GM13977 (cell line): ENCODE data around the gene FCHSD2.

ENCODE experiments used
- DNase-seq: peaks from one replicate; pipeline ENCODE4 v3.0.0; 2012; ENCODE audit warnings: low spot score
- CTCF ChIP-seq: IDR thresholded peaks from 2 replicates; pipeline ENCODE4 v1.5.1; 2012; ENCODE audit warnings: mild to moderate bottlenecking, control low read depth; ENCODE audit not compliant: insufficient read depth; ENCODE audit errors: extremely low read depth, missing control alignments
- in situ Hi-C: fragments of 300-500 bp; cut with MboI; formaldehyde crosslinking; loops from one replicate; pipeline ENCODE4 v1.12.0; 2022; ENCODE audit warnings: low sequenced_read_pairs, low pct_unique_long_range_greater_than_20kb, mixed read lengths, inconsistent platforms; ENCODE audit not compliant: unreplicated experiment

Gene FCHSD2

GRCh38 chr11:72899238-72899637 is 242.9 kb downstream of the FCHSD2 start:
- no peak for TF ChIP-seq CTCF
- in situ Hi-C loops: no loop called here
- no peak for DNase-seq

GRCh38 chr11:72897506-72897905 is 244.6 kb downstream of the FCHSD2 start:
- in situ Hi-C loops: no loop called here
- DNase-seq: no peak
- TF ChIP-seq CTCF: no peak

GRCh38 chr11:72896431-72896830 is 245.7 kb downstream of the FCHSD2 start:
- no peak for TF ChIP-seq CTCF
- no peak for DNase-seq
- in situ Hi-C loops: no loop called here

- DNase-seq: no peak
- in situ Hi-C loops: no loop called here
- TF ChIP-seq CTCF: no peak
Measured at GRCh38 chr11:72890881-72891280, 251.2 kb downstream of the FCHSD2 start.

- no peak for DNase-seq
- in situ Hi-C loops: no loop called here
- TF ChIP-seq CTCF: no peak
Measured at GRCh38 chr11:72886619-72887018, 255.5 kb downstream of the FCHSD2 start.

- TF ChIP-seq CTCF: no peak
- in situ Hi-C loops: no loop called here
- no peak for DNase-seq
Measured at GRCh38 chr11:72885749-72886609, 256.1 kb downstream of the FCHSD2 start.
